NCI-H2196 (cell line): ENCODE measurements around the gene PDIA2.

Source experiments
- DNase-seq: peaks from one replicate; lab custom pipeline; 2025; ENCODE audit not compliant: unreplicated experiment; lab: John Stamatoyannopoulos, UW

Gene PDIA2

DNA sequence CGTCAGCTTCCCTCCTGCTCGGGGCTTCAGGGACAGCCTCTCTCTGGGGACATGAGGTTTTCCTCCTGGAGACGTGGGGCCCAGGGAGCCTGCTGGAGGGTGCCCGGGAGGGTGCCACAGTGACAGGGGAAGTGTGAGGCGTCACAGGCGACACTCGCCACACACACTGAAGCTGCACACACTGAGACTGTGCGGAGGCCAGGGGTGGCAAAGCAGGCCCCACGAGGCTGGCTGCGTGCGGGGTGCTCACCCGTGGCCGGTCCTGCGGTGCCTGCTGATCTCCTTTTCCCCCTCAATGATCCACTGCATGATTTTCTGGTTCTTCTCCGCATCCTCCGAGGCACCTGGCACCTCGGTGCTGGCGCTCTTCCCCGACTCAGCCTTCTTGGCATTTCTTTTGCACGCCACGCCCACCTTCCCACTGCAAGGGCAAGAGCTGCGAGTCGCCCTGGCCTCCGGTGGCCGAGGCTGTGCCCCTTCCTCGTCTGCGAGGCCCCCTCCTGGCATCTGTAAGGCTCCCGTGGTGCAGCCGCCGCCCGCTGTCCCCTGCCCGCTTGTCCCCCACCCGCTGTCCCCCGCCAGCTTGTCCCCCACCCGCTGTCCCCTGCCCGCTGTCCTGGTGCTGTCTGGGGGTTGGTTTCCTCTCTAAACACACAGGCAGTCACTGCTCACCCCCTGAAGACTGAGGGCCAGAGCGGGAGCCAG lies 14.0 kb downstream of the PDIA2 start:
- no peak for DNase-seq

DNA sequence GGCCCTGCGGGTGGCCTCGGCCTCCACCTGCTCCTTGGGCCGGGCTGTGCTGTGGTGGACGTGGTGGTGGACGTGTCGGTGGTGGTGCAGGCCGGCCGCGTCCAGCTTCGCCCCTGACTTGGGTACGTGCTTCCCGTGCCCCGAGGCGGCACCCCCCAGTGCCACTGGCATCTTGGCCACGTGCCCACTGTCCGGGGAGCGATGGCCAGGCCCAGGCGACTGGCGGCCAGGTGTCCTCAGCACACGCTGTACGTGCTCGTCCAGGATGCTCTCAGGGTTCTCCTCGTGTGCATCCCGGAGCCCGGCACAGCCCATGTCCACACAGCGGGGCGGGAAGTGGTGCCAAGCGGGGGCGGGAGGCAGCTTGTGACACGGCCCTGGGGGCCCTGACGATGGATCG lies 14.9 kb downstream of the PDIA2 start:
- no peak for DNase-seq

DNA sequence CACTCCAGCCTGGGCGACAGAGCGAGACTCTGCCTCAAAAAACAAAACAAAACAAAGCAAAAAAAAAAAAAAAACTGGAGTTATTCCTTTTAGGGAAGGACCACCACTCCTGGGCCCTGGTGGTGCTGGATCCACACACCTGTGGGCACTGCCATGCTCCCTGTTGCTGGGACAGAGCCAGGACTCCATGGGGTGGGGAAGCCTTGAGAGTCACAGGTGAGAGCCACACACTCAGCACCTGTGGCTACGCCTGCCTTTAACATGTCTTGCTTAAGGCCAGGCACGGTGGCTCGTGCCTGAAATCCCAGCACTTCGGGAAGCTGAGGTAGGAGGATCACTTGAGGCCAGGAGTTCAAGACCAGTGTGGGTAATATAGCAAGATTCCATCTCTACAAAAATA lies 18.3 kb downstream of the PDIA2 start:
- no peak for DNase-seq

DNA sequence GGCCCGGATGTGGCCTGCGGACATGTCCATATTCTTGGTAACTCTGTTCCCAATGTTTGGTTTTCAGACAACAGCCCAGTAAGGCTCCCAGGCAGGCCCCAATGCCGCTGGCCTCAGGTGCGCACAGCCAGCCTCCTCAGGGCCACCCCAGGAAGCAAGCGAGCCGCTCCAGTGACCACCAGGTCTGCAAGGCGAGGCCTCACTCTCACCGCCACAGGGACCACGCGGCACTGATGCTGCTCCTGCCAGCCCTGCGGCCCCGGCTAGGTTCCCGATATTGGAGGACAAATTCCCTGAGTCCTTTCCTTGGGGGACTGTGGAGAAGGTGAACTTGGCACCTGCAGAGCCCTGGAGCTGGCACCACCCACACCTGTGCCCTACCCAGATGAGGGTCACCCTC lies 19.0 kb downstream of the PDIA2 start:
- no peak for DNase-seq

DNA sequence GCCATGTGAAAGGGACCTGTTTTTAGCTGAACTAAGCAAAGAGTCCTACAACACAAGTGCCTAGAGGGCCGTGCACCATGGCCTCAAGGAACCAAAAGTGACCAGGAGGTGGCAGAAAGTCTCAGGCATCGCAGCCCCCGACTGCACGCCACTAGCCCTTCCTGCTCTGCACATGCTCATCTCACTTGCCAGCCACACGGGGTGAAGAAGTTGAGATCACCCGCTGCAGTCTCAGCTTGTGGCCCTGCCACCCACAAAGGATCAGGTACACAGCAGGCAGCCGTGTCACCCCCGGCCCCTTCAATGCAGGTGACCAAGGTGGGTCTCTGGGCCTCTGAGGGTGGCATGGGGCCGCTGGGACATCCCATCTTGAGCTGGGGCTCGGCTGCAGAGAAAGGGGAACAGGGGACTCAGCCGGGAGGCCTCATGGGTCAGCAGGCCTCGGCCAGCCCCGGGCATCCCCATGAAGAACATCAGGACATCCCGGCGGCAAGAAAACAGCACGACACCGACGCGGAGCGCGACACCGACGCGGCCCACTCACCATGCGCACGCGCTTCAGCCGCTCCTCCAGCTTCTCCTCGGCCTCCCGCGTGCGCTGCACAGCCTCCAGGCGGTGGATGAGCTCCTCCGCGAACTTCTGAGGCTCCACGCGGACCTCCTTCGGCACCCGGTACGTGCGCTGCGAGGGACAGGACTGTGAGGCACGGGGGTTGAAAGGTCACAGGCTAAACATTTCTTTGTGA lies 21.0 kb downstream of the PDIA2 start:
- DNase-seq, result no peak

DNA sequence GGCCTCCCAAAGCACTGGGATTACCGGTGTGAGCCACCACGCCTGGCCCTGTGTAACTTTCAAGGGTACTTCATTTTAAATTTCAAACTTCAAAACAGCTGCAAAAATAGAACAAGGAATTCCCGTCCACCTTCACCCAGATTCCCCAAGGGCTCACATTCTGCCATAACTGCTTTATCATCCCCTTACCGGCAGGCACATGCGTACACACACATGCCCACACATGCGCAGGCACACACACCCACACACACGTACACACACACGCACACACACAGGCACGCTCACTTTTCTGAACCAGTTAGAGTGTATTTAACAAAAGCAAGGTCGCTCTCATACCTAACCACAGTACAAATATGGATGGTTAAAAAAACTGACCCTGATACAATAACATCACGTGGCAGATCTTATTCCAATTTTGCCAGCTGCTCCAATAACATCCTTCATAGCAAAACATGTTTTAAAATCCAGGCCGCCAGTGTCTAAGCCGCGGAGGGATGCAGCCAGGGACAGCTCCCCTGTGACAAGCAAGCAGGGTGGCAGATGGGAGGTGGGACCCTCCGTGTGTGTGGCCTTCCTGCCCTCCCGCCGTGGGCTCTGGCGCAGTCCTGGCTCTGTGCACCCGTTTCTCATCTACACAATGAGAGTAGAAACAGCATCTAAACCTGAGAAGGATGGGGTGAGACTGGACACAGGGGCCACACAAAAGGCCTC lies 23.1 kb downstream of the PDIA2 start:
- DNase-seq, result no peak

DNA sequence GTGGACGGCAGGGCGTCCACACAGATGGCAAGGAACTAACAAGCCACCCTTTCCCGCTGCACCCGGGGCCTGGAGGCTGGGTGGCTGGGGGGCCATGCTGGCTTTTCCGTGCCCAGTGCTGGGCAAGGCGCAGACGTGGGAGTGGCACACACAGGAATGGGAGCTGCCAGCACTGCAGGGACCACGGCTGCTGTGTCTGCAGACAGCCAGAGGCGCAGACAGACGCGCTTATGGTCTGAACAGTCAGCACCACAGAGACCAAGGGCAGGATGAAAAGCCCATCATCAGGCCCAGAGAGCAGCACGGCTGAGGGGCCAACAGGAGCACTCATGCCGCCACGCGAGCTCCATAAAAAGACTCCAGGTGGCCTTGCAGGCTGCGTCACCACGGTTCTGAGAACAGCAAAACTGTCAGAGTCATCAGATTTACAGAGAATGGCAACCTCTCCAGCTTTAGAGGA lies 24.0 kb downstream of the PDIA2 start:
- no peak for DNase-seq

DNA sequence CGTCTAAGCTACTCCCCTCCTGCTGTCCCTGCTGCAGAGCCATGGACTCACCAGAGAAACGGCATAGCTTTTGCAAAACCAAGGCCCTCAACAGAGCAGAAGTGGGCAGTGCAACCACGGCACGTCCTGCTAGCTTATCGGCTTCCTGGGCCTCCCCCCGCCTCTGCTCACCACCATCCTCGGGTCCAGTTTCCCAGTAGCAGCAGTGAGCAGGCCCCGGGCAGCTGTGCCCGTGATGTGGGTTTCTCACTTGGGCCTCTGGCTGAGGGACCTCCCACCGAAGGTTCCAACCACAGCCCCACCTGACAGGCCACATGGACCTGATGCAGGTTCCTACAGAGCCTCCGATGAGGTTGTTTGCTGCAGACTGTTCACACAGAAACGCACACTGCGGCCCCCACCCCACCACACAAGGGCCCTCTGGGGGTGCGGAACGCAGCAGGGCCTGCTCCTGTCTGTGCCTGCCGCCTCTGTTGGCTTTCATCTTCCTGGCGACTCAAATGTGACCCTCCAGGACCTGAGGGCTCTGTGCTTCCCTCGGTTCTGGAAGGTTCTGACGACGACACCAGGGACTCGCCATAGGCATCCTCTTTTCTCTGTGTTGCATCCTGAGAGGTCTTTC lies 24.8 kb downstream of the PDIA2 start:
- no peak for DNase-seq

DNA sequence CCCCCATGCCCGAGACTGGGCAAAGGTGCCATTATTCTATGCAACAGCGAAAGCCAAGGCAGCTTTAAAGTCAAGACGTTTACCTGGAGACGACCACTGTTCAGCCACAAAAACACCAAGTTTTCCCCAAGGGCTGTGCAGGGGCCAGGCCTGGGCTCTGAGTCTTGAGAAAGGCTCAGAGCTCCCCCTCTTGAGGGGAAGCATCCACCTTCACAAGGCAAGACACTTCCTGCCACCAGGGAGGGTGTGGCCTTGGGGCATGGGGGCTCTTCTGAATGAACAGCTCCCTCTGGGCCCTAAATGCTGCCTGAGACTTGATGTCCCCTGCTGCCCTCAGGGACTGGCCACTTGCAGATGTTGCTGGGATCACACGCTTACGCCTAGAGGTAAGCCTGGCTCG lies 26.5 kb downstream of the PDIA2 start:
- DNase-seq, result no peak

DNA sequence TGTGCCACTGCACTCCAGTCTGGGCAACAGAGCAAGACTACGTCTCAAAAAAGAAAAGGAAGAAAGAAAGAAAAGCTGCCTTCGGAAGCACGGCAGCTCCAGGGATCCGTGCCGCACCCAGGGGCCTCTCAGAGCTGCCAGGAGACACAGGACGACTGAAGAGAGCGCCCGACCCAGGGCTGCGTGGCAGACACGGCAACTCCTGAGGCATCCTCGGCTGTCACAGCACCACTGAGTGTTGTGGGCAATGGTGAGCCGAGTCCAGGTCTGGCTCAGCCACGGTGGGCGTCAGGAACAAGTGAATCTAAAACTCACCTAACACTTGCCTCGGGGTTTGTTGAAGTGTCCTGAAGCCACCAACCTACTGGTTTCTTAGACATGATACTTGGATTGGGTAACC lies 28.8 kb downstream of the PDIA2 start:
- no peak for DNase-seq

DNA sequence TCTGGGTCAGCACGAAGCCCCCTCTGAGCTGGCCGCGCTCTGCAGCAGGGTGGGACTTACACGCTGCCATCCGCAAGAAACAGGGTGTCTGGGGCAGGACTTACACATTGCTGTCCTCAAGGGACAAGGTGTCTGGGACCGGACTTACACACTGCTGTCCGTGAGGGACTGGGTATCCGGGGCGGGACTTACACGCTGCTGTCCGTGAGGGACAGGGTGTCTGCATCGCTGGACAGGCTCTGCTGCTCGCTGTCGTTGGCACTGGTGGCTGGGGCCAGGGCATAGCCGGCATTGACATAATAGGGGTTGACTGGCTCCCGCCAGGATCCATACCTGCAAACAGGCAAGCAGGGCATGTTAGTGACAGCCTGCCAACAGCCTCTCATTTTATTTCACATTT lies 31.4 kb downstream of the PDIA2 start:
- DNase-seq, result no peak

DNA sequence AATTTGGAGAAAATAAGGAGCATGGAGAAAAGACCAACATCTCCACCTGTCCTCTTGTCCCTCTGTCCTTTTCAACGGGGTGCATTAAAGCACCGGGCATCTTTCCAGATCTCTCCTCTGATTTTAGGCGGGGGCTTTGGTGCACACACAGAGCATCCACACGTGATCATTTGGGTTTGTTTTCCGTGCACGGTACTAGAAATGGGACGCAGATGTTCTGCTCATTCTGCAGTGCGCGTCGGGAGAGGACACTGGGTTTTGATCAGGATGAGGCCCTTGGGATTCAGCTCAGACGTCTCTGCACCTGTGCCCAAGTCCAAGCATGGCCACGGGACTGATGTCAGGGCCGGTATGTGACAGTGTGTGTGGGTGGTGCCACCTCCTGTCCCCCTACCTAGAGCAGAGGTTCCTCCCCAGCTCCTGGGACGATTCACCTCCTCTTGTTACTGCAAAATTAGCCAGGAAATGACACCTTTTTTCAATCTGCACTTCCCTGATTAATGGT lies 31.9 kb downstream of the PDIA2 start:
- no peak for DNase-seq

DNA sequence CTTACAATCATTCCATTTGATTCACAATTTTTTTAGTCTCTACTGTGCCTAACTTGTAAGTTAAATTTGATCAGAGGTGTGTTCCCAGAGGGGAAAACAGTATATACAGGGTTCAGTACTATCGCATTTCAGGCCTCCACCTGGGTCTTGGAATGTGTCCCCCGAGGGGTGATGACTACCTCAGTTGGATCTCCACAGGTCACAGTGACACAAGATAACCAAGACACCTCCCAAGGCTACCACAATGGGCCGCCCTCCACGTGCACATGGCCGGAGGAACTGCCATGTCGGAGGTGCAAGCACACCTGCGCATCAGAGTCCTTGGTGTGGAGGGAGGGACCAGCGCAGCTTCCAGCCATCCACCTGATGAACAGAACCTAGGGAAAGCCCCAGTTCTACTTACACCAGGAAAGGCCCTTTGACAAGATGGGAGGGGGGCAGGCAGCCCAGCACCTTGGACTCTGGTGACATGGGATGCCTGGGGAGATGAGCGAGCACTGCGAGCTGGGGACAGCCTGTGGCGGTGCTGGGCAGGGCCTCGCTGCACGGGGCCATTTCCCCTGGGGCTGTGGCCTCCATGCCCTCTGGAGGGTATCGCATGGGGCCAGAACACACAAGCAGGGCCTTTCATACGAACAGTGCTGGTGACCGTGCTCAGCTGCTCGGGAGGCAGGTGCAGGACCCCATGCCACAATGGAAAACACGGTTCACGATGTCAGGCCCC lies 33.9 kb downstream of the PDIA2 start:
- no peak for DNase-seq

DNA sequence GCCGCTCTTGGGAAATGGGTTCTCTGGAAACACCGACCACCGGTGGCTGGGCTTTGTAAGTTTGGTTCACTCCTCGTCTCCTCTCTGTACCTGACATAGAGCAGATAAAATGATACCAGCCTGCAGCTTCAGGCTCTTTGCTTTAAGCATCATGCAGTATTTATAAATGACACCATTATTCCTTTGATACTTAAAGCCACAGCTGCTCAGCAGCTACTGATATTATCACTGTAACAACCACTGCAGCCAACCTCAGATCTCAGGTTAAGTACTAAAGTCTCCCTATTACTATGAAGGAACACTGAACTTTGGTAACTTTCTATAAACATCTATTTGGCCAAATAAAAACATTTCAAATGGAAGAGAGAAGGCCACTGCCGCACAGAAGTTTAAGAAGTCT lies 34.6 kb downstream of the PDIA2 start:
- DNase-seq, result no peak

DNA sequence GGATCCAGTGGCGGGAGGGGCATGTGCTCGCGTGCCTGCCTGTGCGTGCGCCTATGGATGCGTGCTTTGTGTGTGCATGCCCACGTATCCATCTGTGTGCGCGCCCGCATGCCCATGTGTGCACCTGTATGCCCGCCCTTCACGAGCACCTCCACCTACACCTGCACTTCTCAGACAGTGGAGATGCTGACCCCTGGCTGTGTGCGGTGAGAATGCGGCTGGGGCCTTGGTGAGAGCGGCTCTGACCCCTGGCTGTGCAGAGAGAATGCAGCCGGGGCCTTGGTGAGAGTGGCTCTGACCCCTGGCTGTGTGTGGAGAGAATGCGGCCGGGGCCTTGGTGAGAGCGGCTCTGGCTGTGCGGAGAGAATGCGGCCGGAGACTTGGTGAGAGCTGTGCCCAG lies 35.7 kb downstream of the PDIA2 start:
- DNase-seq, result peak; percentile 40

DNA sequence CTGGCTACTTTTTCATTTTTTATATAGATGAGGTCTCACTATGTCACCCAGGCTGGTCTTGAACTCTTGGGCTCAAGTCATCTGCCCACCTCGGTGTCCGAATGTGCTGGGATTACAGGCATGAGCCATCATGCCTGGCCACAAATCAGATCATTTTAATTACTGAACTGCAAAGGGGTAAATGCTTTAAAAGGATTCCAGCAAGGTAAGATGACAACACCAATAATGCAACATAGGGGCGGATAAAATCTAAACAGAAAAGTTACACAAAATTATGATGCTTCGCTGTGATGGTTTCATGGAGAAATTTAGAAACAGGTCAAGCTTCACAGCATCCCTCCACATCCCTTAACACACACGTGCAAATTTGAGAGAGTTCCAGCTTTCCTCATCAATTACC lies 37.2 kb downstream of the PDIA2 start:
- DNase-seq, result no peak

DNA sequence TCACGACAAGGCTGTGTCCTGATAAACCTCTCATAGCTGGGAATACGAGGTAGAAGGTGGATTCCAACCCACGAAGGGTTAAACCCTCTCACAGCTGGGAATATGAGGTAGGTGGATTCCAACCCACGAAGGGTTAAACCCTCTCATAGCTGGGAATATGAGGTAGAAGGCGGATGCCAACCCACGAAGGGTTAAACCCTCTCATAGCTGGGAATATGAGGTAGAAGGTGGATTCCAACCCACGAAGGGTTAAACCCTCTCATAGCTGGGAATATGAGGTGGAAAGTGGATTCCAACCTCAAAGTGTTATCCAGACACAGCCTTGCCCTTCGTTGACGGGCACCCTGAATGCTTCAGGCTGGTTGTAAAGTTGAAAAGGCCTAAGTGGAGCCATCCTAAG lies 38.6 kb downstream of the PDIA2 start:
- DNase-seq, result no peak

DNA sequence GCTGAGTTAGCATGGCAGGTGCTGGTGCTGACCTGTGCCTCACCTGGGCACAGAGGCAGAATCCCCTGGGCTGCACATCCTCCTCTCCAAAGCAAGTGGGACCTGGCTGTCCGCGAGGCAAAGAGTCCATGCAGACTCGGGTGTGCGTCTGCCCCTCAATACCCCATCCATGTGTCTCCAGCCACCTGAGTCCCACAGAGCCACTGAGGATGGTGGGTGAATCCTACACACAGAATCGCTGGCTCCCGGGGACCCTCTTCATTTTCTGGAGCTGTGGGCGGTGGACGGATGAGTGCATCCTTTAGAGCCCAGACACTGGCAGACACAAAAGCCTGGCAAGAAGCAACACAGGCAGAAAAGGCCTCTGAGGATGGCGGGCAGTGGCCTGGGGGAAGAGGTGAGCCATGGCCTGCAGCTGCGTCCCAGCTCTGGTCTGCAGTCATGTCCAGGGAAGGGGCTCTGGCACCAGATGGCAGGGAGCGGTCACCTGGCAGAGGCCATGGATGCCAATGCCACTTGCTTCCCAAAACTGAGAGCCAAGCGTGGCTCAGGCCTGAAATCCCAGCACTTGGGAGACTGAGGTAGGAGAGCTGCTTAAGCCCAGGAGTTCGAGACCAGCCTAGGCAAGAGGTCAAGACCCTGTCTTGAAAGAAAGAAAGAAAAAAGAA lies 39.6 kb downstream of the PDIA2 start:
- no peak for DNase-seq

DNA sequence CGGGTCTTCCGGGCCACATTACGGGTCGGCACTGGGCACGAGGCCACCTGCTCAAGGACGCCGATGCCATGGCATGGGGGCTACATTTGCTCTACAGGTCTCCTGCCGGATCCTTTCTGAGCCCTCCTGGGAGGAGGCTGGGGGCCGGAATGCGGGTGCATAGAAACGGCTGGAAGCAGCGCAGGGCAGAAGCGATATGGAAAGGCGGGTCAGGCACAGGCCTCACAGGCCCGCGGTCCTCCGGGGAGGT lies 41.2 kb downstream of the PDIA2 start:
- DNase-seq, result no peak

DNA sequence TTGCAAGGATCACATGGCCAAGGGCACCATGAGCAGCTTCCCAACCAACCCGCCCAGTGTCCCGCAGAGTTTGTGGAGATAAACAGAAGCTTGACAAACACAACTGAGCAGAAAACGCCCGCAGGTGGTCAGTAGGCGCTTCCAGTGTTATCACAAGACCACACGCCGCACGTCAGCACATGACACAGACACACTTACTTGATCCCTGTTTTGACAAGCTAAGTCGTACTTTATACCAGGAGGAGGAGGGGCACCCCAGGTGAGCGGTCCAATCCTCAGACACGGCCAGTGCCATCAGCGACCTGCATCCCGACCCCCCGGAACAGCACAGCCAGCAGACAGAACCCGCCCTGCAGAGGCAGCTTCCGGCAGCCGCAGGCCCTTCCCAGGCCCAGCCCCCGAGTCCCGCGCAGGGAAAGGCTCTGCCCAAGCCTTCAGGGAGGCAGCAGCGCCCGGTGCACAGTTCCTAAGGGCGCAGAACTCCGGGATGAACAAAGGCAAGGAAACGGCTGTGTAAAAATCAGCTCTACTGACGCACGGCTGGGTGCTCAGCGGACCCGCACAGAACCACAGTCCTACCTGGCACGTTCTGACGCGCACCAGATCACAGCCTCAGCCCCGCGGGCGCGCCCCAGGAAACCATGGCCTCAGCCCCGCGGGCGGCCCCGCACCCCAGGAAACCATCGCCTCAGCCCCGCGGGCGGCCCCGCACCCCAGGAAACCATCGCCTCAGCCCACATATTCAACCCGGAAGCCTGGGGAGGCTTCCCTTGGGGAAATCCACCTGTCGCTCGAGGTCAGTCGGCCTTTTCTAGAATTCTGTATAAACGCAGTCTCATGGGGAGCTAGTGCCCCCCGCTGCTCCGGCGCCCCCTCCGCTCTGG lies 41.7 kb downstream of the PDIA2 start:
- no peak for DNase-seq
